Uterus (tissue), 2 donors: ENCODE measurements around the gene TSPAN18.

Experiments
- CTCF ChIP-seq, 4 experiments: fragments of 200-600 bp in 2 of 4; fragments of 450-650 bp in 2 of 4; sonication (generic) in 2 of 4; IDR thresholded peaks; one replicate each; pipeline ENCODE4 v1.5.1; 2016 to 2019; ENCODE audit warnings: antibody characterized with exemption in 4 of 4, mild to moderate bottlenecking in 2 of 4, moderate library complexity in 1 of 4
- POLR2A ChIP-seq, 2 donors: fragments of 450-650 bp; IDR thresholded peaks; one replicate each; pipeline ENCODE4 v1.6.1; 2016; ENCODE audit warnings: antibody characterized with exemption in 2 of 2, mild to moderate bottlenecking in 1 of 2, moderate library complexity in 1 of 2

- TF ChIP-seq CTCF (IDR thresholded peaks at IDR 0.05) (no peak), POLR2A (IDR thresholded peaks at IDR 0.05) (no peak)
These were observed 143.4 kb downstream of the TSPAN18 start for GRCh38 chr11:44870181-44870580.
